H1 (cell line): ENCODE results near the gene FBN3. TPM values are rescaled to one million over a fixed set of nuclear protein-coding genes. Genes with fewer than 3 reads are reported as not detected.

Experiments
- CTCF ChIA-PET: fragments of 300-600 bp; sonication (Branson Sonifier 250); formaldehyde crosslinking; loops from one replicate; lab custom pipeline; 2021; ENCODE audit not compliant: partially characterized antibody; lab: Charles Lee
- POLR2A ChIA-PET: fragments of 300-600 bp; sonication (Branson Sonifier 250); formaldehyde crosslinking; loops from one replicate; lab custom pipeline; 2021; ENCODE audit warnings: inconsistent platforms; ENCODE audit not compliant: partially characterized antibody; lab: Charles Lee
- DNase-seq, 2 experiments: peaks; one replicate each; pipeline versions ENCODE4 v3.0.0 to v3.0.0-alpha.2; 2010 to 2022; ENCODE audit warnings: low spot score in 2 of 2, low read depth in 1 of 2, mixed read lengths in 1 of 2
- FAIRE-seq: peaks from 2 replicates; lab custom pipeline; 2011; peaks lifted over from hg19 to GRCh38; lab: Jason Lieb, UNC
- H2AFZ ChIP-seq: 2 replicates; pipeline ENCODE4 v1.8.1; 2012; ENCODE audit warnings: low read length, inconsistent platforms
- H2AK5ac ChIP-seq: 2 replicates; pipeline ENCODE4 v1.6.1; 2013; ENCODE audit warnings: low read depth, low read length
- H2BK120ac ChIP-seq: replicated peaks from 2 replicates; pipeline ENCODE3; 2013; ENCODE audit warnings: low read depth, low read length, inconsistent platforms
- H2BK12ac ChIP-seq: 2 replicates; pipeline ENCODE4 v1.6.1; 2013; ENCODE audit warnings: low read depth, low read length
- H2BK15ac ChIP-seq: 2 replicates; pipeline ENCODE4 v1.6.1; 2013; ENCODE audit warnings: low read length
- H2BK20ac ChIP-seq: 2 replicates; pipeline ENCODE4 v1.6.1; 2013; ENCODE audit warnings: low read length
- H2BK5ac ChIP-seq: 2 replicates; pipeline ENCODE4 v1.6.1; 2013; ENCODE audit warnings: low read depth, low read length
- H3K14ac ChIP-seq: 2 replicates; pipeline ENCODE4 v1.6.1; 2013; ENCODE audit warnings: inconsistent platforms; ENCODE audit not compliant: insufficient read length
- H3K18ac ChIP-seq: 2 replicates; pipeline ENCODE4 v1.6.1; 2013; ENCODE audit warnings: low read length; ENCODE audit errors: extremely low read depth
- H3K23ac ChIP-seq: 2 replicates; pipeline ENCODE4 v1.6.1; 2013; ENCODE audit warnings: inconsistent platforms; ENCODE audit not compliant: insufficient read length
- H3K23me2 ChIP-seq: 2 replicates; pipeline ENCODE4 v1.6.1; 2013; ENCODE audit warnings: low read depth, low read length
- H3K27ac ChIP-seq: 2 replicates; pipeline ENCODE4 v1.6.1; 2011; ENCODE audit warnings: low read depth, low read length, inconsistent platforms
- H3K27me3 ChIP-seq, 4 experiments: replicated peaks in 1 of 4; 1 replicate in 1 of 4; 2 replicates in 3 of 4; pipeline versions ENCODE4 v1.6.1 to v1.8.1; 2011 to 2013; ENCODE audit warnings: low read length in 3 of 4, mild to moderate bottlenecking in 3 of 4, inconsistent platforms in 2 of 4, mixed read lengths in 2 of 4, moderate library complexity in 1 of 4; ENCODE audit not compliant: control insufficient read depth in 3 of 4, insufficient read depth in 3 of 4; ENCODE audit errors: extremely low read depth in 1 of 4
- H3K36me3 ChIP-seq, 4 experiments: 2 replicates each; pipeline versions ENCODE4 v1.6.1 to v1.8.1; 2011 to 2013; ENCODE audit warnings: mild to moderate bottlenecking in 4 of 4, low read length in 3 of 4, moderate library complexity in 2 of 4, control low read depth in 1 of 4, inconsistent platforms in 1 of 4; ENCODE audit not compliant: insufficient read depth in 4 of 4, control insufficient read depth in 2 of 4
- H3K4ac ChIP-seq: replicated peaks from 2 replicates; pipeline ENCODE3; 2013; ENCODE audit warnings: low read length, low read depth, mixed read lengths, inconsistent platforms; ENCODE audit not compliant: insufficient read length
- H3K4me1 ChIP-seq, 4 experiments: replicated peaks in 1 of 4; 1 replicate in 1 of 4; 2 replicates in 3 of 4; pipeline versions ENCODE4 v1.6.1 to v1.8.1; 2011 to 2013; ENCODE audit warnings: low read length in 3 of 4, inconsistent platforms in 2 of 4, mixed read lengths in 1 of 4; ENCODE audit not compliant: insufficient read depth in 4 of 4, control insufficient read depth in 3 of 4
- H3K4me2 ChIP-seq, 2 experiments: 2 replicates each; pipeline versions ENCODE4 v1.6.1 to v1.8.1; 2011 to 2013; ENCODE audit warnings: low read depth in 2 of 2, low read length in 2 of 2, control low read depth in 1 of 2, inconsistent platforms in 1 of 2, mild to moderate bottlenecking in 1 of 2; ENCODE audit not compliant: insufficient read depth in 1 of 2
- H3K4me3 ChIP-seq, 4 experiments: fragments of 200-600, 300-600 bp in 1 of 4; sonication (generic), shearing (Covaris generic), sonication (Bioruptor Twin) in 1 of 4; 2 replicates each; pipeline versions ENCODE4 v1.5.1 to v1.8.1; 2011 to 2016; ENCODE audit warnings: low read length in 4 of 4, low read depth in 3 of 4, control low read depth in 2 of 4, inconsistent platforms in 2 of 4, mild to moderate bottlenecking in 2 of 4, mixed read lengths in 1 of 4, moderate library complexity in 1 of 4; ENCODE audit not compliant: insufficient read depth in 2 of 4; ENCODE audit errors: extremely low read depth in 1 of 4
- H3K56ac ChIP-seq: replicated peaks from 2 replicates; pipeline ENCODE3; 2013; ENCODE audit warnings: low read depth, mild to moderate bottlenecking, mixed read lengths, low read length, inconsistent platforms; ENCODE audit not compliant: insufficient read length
- H3K79me1 ChIP-seq: 2 replicates; pipeline ENCODE4 v1.6.1; 2013; ENCODE audit warnings: low read depth, low read length, control low read depth
- H3K79me2 ChIP-seq, 2 experiments: 2 replicates each; pipeline versions ENCODE4 v1.6.1 to v1.8.1; 2012 to 2013; ENCODE audit warnings: low read length in 2 of 2, mild to moderate bottlenecking in 2 of 2, inconsistent platforms in 1 of 2; ENCODE audit not compliant: insufficient read depth in 2 of 2, control insufficient read depth in 1 of 2
- H3K9ac ChIP-seq, 4 experiments: replicated peaks in 1 of 4; 1 replicate in 1 of 4; 2 replicates in 3 of 4; pipeline versions ENCODE4 v1.6.1 to v1.8.1; 2011 to 2013; ENCODE audit warnings: low read depth in 3 of 4, low read length in 3 of 4, control low read depth in 2 of 4, mild to moderate bottlenecking in 2 of 4, moderate library complexity in 2 of 4, inconsistent platforms in 1 of 4; ENCODE audit errors: extremely low read depth in 1 of 4
- H3K9me3 ChIP-seq, 2 experiments: 2 replicates each; pipeline versions ENCODE4 v1.6.1 to v1.8.1; 2012 to 2013; ENCODE audit warnings: mild to moderate bottlenecking in 2 of 2, moderate library complexity in 2 of 2, control low read depth in 1 of 2, inconsistent platforms in 1 of 2, low read depth in 1 of 2, low read length in 1 of 2, mixed read lengths in 1 of 2; ENCODE audit not compliant: insufficient read depth in 2 of 2
- H4K20me1 ChIP-seq, 2 experiments: replicated peaks in 1 of 2; 2 replicates each; pipeline versions ENCODE3 to v1.8.1; 2011 to 2013; ENCODE audit warnings: inconsistent platforms in 2 of 2, low read length in 2 of 2, mild to moderate bottlenecking in 1 of 2; ENCODE audit not compliant: insufficient read depth in 2 of 2, control insufficient read depth in 1 of 2
- H4K5ac ChIP-seq: 2 replicates; pipeline ENCODE4 v1.6.1; 2013; ENCODE audit warnings: low read length, low read depth, mixed read lengths, inconsistent platforms; ENCODE audit not compliant: insufficient read length
- H4K8ac ChIP-seq: 2 replicates; pipeline ENCODE4 v1.8.0; 2013; ENCODE audit warnings: mild to moderate bottlenecking, moderate library complexity, low read length, inconsistent platforms; ENCODE audit not compliant: insufficient read depth; ENCODE audit errors: extremely low read depth
- H4K91ac ChIP-seq: replicated peaks from 2 replicates; pipeline ENCODE3; 2013; ENCODE audit warnings: low read length, mixed read lengths, inconsistent platforms; ENCODE audit not compliant: insufficient read length
- BCL11A ChIP-seq, 2 experiments: IDR thresholded peaks; one replicate each; pipeline ENCODE4 v1.6.1; 2011; ENCODE audit warnings: low read depth in 2 of 2, low read length in 2 of 2, mild to moderate bottlenecking in 2 of 2
- WGBS, 2 experiments: shearing (Covaris generic) in 1 of 2; methylation state at CpG; one replicate each; pipeline versions ENCODE4 v1.1.6 to v1.1.7; 2013 to 2015; ENCODE audit warnings: low lambda C conversion rate in 2 of 2, mixed read lengths in 2 of 2, inconsistent platforms in 1 of 2, low coverage in 1 of 2, missing lambda C conversion rate in 1 of 2; ENCODE audit not compliant: insufficient replicate concordance in 2 of 2, insufficient coverage in 1 of 2, insufficient read length in 1 of 2; ENCODE audit errors: extremely low coverage in 1 of 2, missing lambda C conversion rate in 1 of 2; 5-methylcytosine and 5-hydroxymethylcytosine counted together
- polyA plus RNA-seq, 7 experiments: library from polyadenylated mRNA; depleted of rRNA in 3 of 7; stranded (reverse) in 5 of 7; unstranded in 2 of 7; fragments of >200 nt in 5 of 7; fragments of 200-250 nt in 2 of 7; gene quantifications; 1 replicate in 5 of 7; 2 replicates in 1 of 7; 4 replicates in 1 of 7; pipeline versions ENCODE4 v1.2.1 to v1.2.3, GENCODE V29; 2011 to 2013; ENCODE audit warnings: missing spikeins in 2 of 7, mixed read lengths in 2 of 7
- total RNA-seq: library from RNA; stranded (reverse); fragmentation: NEBNext Ultra II Directional; extraction: Animal tissue kit (Norgen Biotek cat#: 25700); gene quantifications from 2 replicates; pipeline ENCODE4 v1.2.1, GENCODE V29; 2021

FBN3 gene
- total and polyA plus RNA-seq, 2 of the 8 experiments (the other 6 are each of a cell fraction or from before 2014, with no cell fraction given) = 37.1 to 38.7 TPM

DNA sequence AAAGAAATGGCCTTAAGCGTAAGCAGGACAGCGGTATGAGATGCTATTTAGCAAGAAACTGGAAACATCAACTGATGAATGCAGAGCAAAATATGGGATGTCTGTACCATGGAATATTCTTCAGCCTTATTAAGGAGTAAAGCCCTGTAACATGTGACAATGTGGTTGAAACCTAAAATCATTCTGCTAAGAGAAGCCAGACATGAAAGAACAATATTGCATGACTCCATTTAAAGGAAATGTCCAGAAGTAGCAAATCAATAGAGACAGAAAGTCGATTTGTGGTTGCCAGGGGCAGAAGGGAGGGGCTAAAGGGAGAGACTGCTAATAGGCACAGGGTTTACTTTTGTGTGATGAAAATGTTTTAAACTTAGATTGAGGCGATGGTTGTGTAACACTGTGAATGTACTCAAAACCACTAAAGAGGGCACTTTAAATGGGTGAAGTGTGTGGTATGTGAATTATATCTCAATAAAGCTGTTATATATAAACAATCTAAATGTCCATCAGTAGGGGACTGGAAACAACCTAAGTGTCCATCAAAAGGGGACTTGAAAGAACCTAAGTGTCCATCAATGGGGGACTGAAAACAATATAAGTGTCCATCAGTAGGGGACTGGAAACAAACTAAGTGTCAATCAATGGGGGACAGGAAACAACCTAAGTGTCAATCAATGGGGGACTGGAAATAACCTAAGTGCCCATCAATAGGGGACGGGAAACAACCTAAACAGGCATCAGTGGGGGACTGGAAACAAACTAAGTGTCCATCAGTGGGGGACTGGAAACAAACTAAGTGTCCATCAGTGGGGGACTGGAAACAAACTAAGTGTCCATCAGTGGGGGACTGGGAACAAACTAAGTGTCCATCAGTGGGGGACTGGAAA is 51.5 kb downstream of the FBN3 start:
- peaks cover 18% of the 10 kb centered on the region in 2 experiments for H3K9me3 ChIP-seq
- H2BK5ac ChIP-seq = no peak overlapping the region
- H4K20me1 ChIP-seq = no peaks in the 10 kb centered on the region
- no peak overlapping the region for H2BK15ac ChIP-seq
- no peak overlapping the region for H2BK12ac ChIP-seq
- H3K4ac ChIP-seq = no peak overlapping the region
- ChIA-PET CTCF (no interaction called here), POLR2A (no interaction called here)
- no peak overlapping the region for H3K4me2 ChIP-seq
- H3K9ac ChIP-seq = no peak overlapping the region; a peak in 1 of 7 replicates
- no peak overlapping the region for H3K56ac ChIP-seq
- no peaks in the 10 kb centered on the region; the same call in 1 of the 2 replicates for H3K79me1 ChIP-seq
- no peaks in the 10 kb centered on the region for H3K79me2 ChIP-seq
- no peak overlapping the region for H3K14ac ChIP-seq
- no peak overlapping the region for H4K8ac ChIP-seq
- H4K5ac ChIP-seq = no peak overlapping the region
- H2AK5ac ChIP-seq = no peak overlapping the region
- no peak overlapping the region for H2BK120ac ChIP-seq
- no peaks in the 10 kb centered on the region for H3K27me3 ChIP-seq
- FAIRE-seq (no peak), DNase-seq (no peak)
- H2AFZ ChIP-seq = no peak overlapping the region
- H3K18ac ChIP-seq = no peak overlapping the region
- no peak overlapping the region for H4K91ac ChIP-seq
- TF ChIP-seq BCL11A (IDR thresholded peaks at IDR 0.05; ENCODE audit: low read depth in 2 of 2, low read length in 2 of 2) = no peak
- H3K23ac ChIP-seq = no peak overlapping the region
- no peak overlapping the region for H3K27ac ChIP-seq
- 91% methylated on average over 5 of the region's 5 CpGs; no CpG with 5 or more reads in 1 of the 2 experiments for WGBS, 2 experiments
- no peak overlapping the region for H2BK20ac ChIP-seq
- no peaks in the 10 kb centered on the region for H3K4me1 ChIP-seq
- H3K36me3 ChIP-seq = peaks cover 27 to 58% (median 37%) of the 10 kb centered on the region in 4 experiments
- no peaks in the 10 kb centered on the region for H3K23me2 ChIP-seq
- no peak overlapping the region for H3K4me3 ChIP-seq
